HG03521 (cell line): ENCODE results near the gene DNAJC9.

Source experiments
- ATAC-seq: cut with Tn5 transposase; IDR thresholded peaks from one replicate; pipeline ENCODE4 v1.9.1; 2021; ENCODE audit warnings: mild to moderate bottlenecking, moderate library complexity; ENCODE audit not compliant: unreplicated experiment

Gene DNAJC9

DNA sequence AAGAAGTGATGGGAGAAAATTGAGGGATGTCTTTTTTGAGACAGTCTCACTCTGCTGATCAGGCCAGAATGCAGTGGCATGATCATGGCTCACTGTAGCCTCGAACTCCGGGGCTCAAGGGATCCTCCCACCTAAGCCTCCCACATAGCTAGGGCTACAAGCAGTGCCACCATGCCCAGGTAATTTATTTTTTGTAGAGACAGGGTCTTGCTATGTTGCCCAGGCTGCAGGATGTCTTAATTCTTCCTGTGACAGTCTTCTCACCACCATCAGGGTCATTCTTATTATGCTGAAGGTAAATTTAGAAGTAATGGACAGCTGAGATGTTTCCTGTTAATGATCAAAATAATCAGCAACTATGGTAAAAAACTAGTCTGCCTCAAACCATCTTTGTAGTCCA is 7.1 kb downstream of the DNAJC9 start:
- ATAC-seq: no peak

DNA sequence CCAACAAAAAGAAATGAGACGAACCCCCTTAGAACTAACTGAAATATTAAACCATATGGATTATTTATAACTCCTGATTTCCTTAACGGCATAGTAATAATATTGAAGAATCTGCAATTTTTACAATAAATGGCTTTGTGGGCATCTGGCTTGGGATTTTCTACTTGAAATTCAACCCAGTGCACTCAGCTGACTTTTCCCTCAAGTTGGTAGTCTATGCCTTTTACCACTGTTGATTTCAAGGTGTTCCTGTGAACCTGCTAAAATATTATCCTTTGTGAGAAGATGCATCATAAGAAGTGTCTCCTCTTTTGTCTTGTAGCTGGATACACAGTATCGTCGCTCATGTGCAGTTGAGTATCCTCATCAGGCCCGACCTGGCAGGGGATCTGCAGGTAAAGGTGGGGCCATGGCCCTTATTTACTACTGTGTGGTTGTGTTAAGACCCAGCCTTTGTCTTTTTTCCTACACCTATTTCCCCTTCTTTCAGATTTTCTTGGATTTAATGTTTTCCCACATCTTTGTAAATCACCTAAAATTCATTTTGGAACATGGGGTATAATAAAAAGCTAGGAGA is 8.0 kb downstream of the DNAJC9 start:
- no peak for ATAC-seq

DNA sequence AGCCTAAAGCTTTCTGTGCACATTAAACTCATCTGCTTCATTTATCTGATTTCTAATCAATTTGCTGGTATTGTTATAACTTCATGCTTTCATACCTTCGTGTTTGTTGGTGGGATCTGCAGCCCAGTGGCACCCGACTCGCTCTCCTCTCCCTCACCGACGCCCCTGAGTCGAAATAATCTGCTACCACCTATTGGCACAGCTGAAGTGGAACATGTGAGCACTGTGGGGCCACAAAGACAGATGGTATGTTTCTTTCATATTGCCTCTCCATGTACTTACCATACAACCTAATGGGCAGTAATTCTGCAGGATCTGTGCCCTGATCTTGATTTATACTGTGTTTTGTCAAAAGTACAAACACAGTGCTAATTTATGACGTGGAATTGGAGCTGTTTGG is 12.4 kb downstream of the DNAJC9 start:
- ATAC-seq: no peak

DNA sequence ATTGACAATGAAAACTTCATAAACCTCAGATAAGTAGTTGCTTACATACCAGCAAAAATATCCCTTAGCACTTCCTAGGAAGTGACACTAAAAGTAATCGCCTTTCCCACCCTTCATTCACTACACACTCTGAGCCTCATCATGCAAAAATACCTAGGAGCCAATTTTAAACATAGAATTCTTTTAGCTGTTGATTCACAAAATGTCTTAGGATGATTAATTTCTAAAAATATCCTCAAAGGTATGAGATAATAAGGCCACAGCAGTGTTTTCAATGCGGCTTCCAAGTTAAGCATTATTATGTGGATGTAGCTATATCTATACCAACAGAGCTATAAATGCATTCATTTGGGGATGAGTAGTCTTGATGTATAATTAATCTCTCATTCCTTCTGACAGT is 13.2 kb downstream of the DNAJC9 start:
- no peak for ATAC-seq

DNA sequence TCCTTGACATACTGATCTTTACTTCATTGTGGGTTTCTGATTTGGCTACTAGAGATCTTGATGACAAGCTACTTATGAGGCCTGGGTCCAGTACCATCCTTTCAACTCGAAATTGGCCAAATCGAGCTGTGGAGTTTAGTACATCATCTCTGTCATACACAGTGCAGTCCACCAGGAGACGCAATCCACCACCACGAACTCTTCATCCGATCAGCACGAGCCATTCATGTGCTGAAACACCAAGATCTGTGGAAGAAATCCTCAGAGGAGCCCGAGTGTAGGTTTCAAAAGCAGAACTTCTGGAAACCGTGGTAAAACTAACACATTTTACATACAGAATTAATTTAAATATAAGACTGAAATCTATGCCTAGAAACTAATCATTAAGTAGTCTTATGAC is 14.2 kb downstream of the DNAJC9 start:
- no peak for ATAC-seq

DNA sequence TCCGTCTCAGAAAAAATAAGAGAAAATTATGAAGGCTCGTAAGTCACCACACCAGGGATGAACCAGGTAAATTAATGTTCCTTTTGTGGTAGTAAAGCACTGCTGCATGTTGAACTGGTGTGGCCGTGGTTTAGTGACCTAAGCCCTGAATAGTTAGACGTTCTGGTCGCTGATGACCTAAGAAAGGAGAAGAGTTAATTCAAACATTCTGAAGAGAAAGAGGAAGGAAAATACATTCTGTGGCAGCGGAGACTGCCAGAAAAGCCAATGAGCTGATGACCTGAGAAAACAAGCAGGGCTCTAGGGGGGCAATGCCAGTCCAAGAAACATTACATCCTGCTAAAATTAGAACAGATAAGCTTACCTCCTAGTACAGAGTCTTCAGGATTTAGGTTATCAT is 17.5 kb downstream of the DNAJC9 start:
- no peak for ATAC-seq

DNA sequence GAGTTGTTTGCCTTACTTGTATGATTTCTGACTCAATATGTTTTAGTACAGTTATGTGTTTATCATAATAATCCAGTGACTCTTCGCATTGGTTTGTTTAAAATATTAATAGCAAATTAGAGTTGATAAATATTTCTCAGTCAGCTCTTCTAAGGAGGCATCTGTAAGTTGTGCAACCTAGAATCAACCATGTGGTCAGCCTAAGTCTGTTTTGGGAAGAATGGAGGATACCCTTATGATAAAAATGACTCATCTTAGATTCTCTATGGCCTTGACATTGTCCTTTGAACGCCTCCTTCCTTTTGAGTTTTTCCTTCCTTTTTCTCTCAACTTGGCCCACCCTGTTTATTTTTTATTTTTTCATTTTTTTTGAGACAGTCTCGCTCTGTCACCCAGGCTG is 18.8 kb downstream of the DNAJC9 start:
- ATAC-seq: no peak

DNA sequence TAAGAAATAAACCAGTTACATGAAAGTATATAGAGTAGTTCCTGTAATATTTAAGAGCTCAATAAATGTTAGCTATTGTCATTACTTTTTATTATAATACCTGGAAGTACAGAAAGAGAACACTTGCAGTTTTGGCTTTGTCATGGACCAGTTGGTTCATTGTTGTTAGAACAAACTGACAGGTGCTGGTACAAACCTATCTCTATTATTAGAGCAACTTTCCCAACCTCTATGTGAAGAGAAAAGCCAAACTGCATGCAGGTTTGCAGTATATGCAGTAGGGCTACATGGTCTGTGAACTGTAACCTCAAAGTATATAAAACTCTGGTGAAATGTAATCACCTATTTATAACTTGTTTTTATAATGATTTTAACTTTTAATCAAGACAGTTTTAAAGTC is 20.4 kb downstream of the DNAJC9 start:
- ATAC-seq: no peak

DNA sequence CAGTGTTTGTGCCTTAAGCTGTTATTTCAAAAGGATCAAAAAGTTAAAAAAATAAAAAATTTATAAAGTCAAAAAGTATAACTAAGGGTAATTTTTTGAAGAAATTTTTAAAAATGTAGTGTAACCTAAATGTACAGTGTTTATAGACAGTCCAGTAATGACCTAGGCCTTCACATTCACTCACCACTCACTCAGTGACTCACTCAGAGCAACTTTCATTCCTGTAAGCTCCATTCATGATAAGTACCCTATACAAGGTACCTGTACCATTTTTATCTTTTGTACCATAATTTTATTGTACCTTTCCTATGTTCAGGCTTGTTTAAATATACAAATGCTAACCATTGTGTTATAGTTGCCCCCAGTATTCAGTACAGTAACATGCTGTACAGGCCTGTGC is 21.5 kb downstream of the DNAJC9 start:
- no peak for ATAC-seq

DNA sequence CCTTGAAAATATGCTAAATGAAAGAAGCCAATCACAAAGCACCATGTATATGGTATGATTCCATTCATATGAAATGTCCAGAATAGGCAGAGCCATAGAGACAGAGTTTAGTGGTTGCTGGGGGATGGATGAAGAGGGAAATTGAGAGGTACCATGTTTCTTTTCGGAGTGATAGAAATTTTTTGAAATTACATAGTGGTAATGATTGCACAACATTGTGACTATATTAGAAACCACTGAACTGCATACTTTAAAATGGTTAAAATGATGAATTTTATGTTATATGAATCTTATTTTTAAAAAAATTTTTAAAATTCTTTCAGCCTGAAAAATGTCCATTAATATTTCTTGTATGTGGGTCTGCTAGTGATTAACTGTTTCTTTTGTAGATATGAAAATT is 26.1 kb downstream of the DNAJC9 start:
- ATAC-seq: no peak

DNA sequence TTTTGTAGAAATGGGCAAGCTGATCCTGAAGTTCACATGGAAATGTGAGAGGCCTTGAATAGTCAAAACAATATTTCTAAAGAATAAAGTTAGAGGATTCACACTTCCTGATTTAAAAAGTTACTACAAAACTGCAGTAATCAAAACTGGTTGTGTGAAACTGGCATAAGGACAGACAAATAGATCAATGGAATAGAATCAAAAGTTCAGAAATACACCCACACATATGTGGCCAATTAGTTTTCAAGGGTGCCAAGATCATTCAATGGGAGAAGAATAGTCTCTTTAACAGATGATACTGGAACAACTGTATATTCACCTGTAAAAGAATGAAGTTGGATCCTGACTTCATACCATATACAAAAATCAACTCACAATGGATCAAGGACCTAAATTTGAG is 27.7 kb downstream of the DNAJC9 start:
- no peak for ATAC-seq

DNA sequence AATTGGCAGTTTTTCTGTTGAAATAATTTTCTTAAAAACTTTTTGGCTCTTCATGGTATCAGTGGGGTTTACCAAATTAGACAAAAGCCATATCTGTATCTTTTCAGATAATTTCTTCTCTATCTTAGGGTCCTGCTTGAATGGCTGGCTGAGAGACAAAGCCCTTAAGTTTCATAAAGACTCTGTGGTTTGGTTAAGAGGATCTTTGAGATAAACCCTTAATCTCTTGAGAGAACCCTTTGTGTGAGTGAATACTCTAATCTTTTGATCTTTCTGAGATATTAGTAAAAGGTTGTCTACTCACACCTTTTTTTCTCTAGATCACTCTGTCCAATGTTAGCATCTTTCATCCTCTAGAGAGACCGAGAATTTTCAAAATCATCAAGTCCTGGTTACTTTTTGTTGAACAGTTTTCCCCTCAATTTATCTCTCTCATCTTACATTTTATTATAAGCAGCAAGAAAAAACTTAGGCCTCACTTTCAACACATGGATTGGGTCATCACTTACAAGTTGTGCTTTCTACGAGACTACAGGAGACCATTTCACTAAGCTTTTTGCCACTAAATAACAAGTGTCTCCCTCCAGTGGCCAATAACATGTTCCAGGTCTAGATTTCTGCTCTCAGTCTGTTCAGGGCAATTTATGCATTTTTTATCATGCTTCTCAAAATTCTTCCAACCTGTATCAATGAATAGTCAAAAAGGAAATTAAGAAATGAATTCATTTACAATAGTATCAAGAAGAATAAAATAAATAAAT is 28.4 kb downstream of the DNAJC9 start:
- no peak for ATAC-seq

DNA sequence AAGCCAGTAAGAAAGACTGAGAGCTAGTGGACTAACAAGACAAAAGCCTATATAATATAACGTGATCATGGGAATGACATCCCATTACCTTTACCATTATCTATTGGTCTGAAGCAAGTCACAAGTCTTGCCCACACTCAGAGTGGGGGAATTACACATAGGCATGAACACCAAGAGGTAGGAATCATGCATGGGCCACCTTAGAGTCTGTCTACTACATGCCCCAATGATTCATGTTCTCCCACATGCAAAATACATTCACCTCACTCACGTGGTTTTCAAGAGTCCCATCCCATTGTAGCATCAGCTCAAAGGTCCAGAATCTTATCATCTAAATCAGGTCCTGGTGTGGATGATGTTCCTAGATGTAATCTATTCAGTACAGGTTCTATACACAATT is 29.4 kb downstream of the DNAJC9 start:
- ATAC-seq: no peak

DNA sequence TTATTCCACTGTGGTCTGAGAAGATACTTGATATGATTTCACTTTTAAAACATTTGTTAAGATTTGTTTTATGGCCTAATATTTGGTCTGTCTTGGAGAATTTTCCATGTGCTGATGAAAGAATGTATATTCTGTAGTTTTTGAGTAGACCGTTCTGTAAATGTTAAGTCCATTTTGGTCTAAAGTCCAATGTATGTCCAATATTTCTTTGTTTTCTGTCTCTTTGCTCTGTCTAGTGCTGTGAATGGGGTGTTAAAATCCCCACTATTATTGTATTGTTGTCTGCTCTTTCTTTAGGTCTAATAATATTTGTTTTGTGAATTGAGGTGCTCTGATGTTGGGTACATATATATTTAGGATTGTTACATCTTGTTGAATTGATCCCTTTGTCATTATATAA is 31.3 kb downstream of the DNAJC9 start:
- ATAC-seq: no peak

DNA sequence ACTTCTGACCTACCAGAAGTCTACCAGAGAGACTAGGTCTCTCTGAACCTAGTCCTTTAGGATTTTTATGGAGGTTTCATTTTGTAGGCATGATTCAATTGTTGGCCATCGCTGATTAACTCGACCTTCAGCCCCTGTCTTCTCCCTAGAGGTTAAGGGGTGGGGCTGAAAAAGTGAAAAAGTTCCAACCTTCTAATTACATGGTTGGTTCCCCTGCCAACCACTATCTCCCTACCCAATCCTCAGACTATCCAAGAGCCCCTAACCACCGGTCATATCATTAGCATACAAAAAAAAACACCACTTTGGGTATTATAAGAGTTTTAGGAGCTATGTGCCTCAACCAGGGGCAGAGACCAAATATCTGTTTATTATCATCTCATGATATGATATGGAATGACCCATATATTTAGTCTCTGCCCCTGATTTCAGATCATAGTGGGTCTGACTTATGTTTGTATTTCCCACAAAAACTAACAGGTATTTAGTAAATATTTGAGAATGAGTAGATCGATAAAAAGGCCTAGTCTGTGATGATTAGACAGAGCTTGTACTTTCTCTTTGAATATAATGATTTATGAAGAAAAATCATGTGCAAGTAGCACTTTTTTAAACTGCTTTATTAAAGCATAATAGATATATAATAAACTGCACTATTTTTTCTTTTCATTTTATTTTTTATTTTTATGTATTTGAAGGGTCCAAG is 35.8 kb downstream of the DNAJC9 start:
- no peak for ATAC-seq

DNA sequence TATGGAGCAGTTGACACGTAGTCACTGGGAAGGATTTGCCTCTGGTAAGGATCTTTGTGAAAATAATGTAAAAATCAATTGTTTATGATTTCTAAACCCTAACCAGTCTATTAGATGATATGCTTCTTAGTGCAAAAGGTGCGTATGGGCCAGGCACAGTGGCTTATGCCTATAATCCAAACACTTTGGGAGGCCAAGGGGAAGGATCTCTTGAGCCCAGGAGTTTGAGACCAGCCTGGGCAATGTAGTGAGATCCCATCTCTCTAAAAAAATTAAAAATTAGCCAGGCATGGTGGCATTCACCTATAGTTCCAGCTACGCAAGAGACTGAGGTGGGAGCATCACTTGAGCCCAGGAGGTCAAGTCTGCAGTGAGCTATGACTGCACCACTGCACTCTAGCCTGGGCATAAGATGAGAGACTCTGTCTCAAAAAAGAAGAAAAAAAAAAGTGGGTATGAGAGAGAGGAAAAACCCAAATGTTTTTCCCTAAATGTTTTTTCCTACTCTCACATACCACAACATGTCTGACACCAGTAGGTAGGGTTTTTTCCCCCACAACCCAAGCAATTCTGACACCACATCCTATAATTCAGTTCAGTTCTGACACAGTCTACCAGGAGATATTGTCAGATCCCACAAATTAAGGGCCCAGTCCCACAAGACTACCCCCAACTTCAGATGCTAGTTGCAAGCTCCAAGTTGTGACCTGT is 36.5 kb downstream of the DNAJC9 start:
- ATAC-seq: no peak

DNA sequence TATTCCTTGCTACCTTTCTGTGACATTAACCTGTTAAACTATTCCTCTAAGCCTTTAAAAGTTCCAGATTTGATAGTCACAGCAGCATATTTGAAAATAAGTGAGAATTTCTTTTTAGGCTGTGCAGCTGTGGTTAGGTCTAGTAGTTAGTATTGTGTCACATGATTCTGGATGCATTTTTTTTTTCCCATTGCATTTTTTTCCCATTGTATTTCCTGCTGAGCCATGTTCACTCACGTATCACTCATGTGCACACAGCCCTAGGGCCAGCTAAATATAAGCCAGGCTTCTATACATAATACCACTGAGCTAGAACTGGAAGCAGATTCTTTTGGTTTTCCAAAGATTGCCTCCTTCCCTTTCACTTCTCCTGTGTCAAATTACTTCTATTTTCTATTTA is 37.4 kb downstream of the DNAJC9 start:
- no peak for ATAC-seq

DNA sequence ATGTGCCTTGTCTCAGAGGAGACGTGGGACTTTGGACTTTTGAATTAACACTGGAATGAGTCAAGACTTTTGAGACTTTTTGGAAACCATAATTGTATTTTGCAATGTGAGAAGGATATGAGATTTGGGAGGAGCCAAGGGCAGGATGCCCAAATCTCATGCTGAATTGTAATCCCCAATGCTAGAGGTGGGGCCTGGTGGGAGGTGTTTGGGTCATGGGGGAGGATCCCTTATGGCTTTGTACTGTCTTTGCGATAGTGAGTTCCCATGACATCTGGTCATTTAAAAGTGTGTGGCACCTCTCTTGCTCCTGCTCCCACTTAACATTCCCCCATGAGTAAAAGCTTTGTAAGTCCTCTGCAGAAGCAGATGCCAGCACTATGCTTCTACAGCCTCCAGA is 39.2 kb downstream of the DNAJC9 start:
- no peak for ATAC-seq

DNA sequence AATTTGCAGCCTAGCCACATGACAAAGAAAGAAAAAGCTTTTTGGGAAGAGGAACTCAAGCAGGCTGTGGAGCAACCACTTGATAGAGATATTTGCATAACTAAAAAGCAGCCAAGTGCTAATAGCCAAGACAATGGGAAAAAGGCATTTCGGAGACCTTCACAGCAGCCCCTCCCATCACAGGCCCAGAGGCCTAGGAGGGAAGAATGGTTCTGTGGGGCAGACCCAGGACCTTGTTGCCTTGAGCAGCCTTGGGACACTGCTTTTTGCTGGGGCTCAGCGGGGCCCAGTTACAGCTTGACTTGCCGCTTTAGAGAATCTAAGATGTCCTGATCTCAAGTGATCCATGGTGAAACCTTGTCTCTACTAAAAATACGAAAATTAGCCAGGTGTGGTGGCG is 40.7 kb downstream of the DNAJC9 start:
- ATAC-seq: no peak

DNA sequence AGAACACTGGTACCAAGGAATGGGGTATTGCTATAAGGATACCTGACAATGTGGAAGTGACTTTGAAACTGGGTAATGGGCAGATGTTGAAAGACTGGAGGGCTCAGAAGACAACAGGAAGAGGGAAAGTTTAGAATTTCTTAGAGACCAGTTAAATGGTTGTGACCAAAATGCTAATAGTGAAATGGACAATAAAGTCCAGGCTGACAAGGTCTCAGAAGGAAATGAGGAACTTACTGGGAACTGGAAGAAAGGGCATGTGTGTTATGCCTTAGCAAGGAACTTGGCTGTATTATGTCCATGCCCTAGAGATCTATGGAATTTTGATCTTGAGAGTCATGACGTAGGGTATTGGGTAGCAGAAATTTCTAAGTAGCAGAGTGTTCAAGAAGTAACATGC is 41.2 kb downstream of the DNAJC9 start:
- ATAC-seq: no peak

DNA sequence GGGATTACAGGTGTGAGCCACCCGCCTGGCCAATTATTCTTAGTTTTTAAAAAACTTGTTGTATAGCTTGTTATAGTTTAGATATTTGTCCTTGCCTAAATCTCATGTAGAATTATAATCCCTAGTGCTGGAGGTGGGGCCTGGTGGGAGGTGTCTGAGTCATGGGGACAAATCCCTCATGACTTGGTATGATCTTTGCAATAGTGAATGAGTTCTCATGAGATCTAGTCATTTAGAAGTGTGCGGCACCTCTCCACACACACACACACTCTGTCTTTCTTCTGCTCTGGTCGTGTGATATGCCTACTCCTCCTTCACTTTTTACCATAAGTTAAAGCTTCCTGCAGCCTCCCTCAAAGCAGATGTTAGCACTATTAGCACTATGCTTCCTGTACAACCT is 42.0 kb downstream of the DNAJC9 start:
- no peak for ATAC-seq
